ENCODE measurements around the gene CDK2AP2. TPM values are rescaled to one million over a fixed set of nuclear protein-coding genes. Genes with fewer than 3 reads are reported as not detected.
"Not testable (repeated sequence)": the region's sequence is repeated elsewhere in the genome, so short reads cannot be mapped to it uniquely, and the experiment has no call there.

The CDK2AP2 gene
- total RNA-seq, 1 donor from 2014 or later: 40.5 TPM

GRCh38 chr11:67489885-67490726 is 17.9 kb downstream of the CDK2AP2 start:
- no peak for DNase-seq (ENCODE audit: low spot score)

- DNase-seq (ENCODE audit: low spot score): no peak
Measured at GRCh38 chr11:67489203-67489884, 18.6 kb downstream of the CDK2AP2 start.

- DNase-seq (ENCODE audit: low spot score): no peak
Measured at GRCh38 chr11:67486481-67487195, 21.3 kb downstream of the CDK2AP2 start.

GRCh38 chr11:67485873-67486361 is 22.0 kb downstream of the CDK2AP2 start:
- not testable (repeated sequence) for DNase-seq (ENCODE audit: low spot score)

- DNase-seq (ENCODE audit: low spot score): no peak
Measured at GRCh38 chr11:67484847-67485311, 23.1 kb downstream of the CDK2AP2 start.

GRCh38 chr11:67483831-67484665 is 23.9 kb downstream of the CDK2AP2 start:
- no peak for DNase-seq (ENCODE audit: low spot score)

GRCh38 chr11:67482827-67483798 is 24.8 kb downstream of the CDK2AP2 start, which contains the start of gene AIP:
Gene AIP, plus strand, starts transcription at chr11:67483026. Its CDS starts 133 bp downstream, at chr11:67483159.
- DNase-seq (ENCODE audit: low spot score): peak; percentile 98

- DNase-seq (ENCODE audit: low spot score): no peak
Measured at GRCh38 chr11:67482275-67482826, 25.6 kb downstream of the CDK2AP2 start.

- DNase-seq (ENCODE audit: low spot score): not testable (repeated sequence)
Measured at GRCh38 chr11:67477344-67478050, 30.5 kb downstream of the CDK2AP2 start.

GRCh38 chr11:67476692-67477091 is 31.3 kb downstream of the CDK2AP2 start:
- not testable (repeated sequence) for DNase-seq (ENCODE audit: low spot score)

GRCh38 chr11:67472882-67473281 is 35.1 kb downstream of the CDK2AP2 start:
- no peak for DNase-seq (ENCODE audit: low spot score)

GRCh38 chr11:67470337-67471002 is 37.5 kb downstream of the CDK2AP2 start:
- DNase-seq (ENCODE audit: low spot score): no peak

- DNase-seq (ENCODE audit: low spot score): no peak
Measured at GRCh38 chr11:67469508-67469811, 38.5 kb downstream of the CDK2AP2 start.

- DNase-seq (ENCODE audit: low spot score): peak; percentile 93
Measured at GRCh38 chr11:67468759-67469507, 39.0 kb downstream of the CDK2AP2 start, which contains the start of gene TMEM134. Gene TMEM134, minus strand, starts transcription at chr11:67469251. Its CDS starts 59 bp downstream, at chr11:67469192.

GRCh38 chr11:67468456-67468758 is 39.6 kb downstream of the CDK2AP2 start:
- DNase-seq (ENCODE audit: low spot score): no peak

GRCh38 chr11:67468056-67468455 is 39.9 kb downstream of the CDK2AP2 start:
- peak; percentile 90 for DNase-seq (ENCODE audit: low spot score)

- DNase-seq (ENCODE audit: low spot score): no peak
Measured at GRCh38 chr11:67466962-67467771, 40.8 kb downstream of the CDK2AP2 start.
